Large intestine (tissue), 3 donors: ENCODE results near the gene TCEAL9. TPM values are rescaled to one million over a fixed set of nuclear protein-coding genes. Genes with fewer than 3 reads are reported as not detected.
"Not testable (repeated sequence)": the region's sequence is repeated elsewhere in the genome, so short reads cannot be mapped to it uniquely, and the experiment has no call there.

ENCODE experiments used
- DNase-seq, 2 donors: peaks; one replicate each; pipeline versions ENCODE4 v3.0.0 to v3.0.0-alpha.2; 2013
- H3K27ac ChIP-seq: one replicate; pipeline ENCODE4 v1.5.1; 2013; ENCODE audit warnings: low read length
- H3K27me3 ChIP-seq: 2 replicates; pipeline ENCODE4 v1.6.1; 2013; ENCODE audit warnings: low read length; ENCODE audit not compliant: control insufficient read depth, insufficient read depth
- H3K36me3 ChIP-seq: 2 replicates; pipeline ENCODE4 v1.6.1; 2013; ENCODE audit warnings: low read length; ENCODE audit not compliant: control insufficient read depth, insufficient read depth
- H3K4me1 ChIP-seq: one replicate; pipeline ENCODE4 v1.6.1; 2013; ENCODE audit warnings: low read length; ENCODE audit not compliant: control insufficient read depth, insufficient read depth
- H3K4me3 ChIP-seq: one replicate; pipeline ENCODE4 v1.5.1; 2013; ENCODE audit warnings: low read length
- H3K9me3 ChIP-seq: one replicate; pipeline ENCODE4 v1.6.1; 2013; ENCODE audit warnings: mild to moderate bottlenecking, low read depth, low read length, moderate library complexity; ENCODE audit not compliant: control insufficient read depth
- WGBS: methylation state at CpG from one replicate; pipeline ENCODE4 v1.1.5; 2013; ENCODE audit warnings: low lambda C conversion rate; ENCODE audit not compliant: insufficient coverage; 5-methylcytosine and 5-hydroxymethylcytosine counted together
- polyA plus RNA-seq: library from polyadenylated mRNA; unstranded; fragments of 120-200 nt; gene quantifications from one replicate; pipeline ENCODE4 v1.2.1, GENCODE V29; 2013

The TCEAL9 gene
- polyA plus RNA-seq, 1 donor = 135 TPM

DNA sequence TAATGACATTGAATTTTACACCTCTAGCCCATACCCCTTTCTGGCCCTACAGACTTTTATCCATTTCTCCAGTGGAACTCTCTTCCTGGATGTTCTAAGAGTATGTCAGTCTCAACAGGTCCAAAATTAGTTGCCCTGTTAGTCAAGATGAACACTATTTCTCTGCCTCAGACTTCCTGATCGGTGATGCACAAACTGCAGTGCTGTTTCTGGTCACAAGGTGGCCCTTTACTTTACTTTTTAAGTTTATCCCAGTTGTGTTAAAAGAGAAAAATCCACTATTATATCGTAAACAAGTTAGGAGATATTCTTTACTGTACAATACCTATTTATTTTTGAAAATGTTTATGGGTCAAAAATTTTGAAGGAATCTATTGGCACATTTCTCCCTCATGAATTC is 13.2 kb upstream of the TCEAL9 start:
- no peaks in the 10 kb centered on the region for H3K4me1 ChIP-seq
- H3K9me3 ChIP-seq = no peaks in the 10 kb centered on the region
- H3K27ac ChIP-seq = no peak overlapping the region
- H3K36me3 ChIP-seq = no peaks in the 10 kb centered on the region
- WGBS = 0% methylated on average over 1 of the region's 2 CpGs
- DNase-seq = peak in 1 of 2 donors; percentile 32
- no peak overlapping the region for H3K4me3 ChIP-seq
- no peaks in the 10 kb centered on the region for H3K27me3 ChIP-seq

- Histone ChIP-seq H3K4me1 (no peaks in the 10 kb centered on the region), H3K27me3 (no peaks in the 10 kb centered on the region), H3K36me3 (no peaks in the 10 kb centered on the region), H3K27ac (no peak overlapping the region), H3K9me3 (no peaks in the 10 kb centered on the region), H3K4me3 (no peak overlapping the region)
- DNase-seq = no peak
- WGBS = no CpG with 5 or more reads among the region's 2 CpGs
These were observed 11.7 kb upstream of the TCEAL9 start for GRCh38 chrX:103344606-103345005.

DNA sequence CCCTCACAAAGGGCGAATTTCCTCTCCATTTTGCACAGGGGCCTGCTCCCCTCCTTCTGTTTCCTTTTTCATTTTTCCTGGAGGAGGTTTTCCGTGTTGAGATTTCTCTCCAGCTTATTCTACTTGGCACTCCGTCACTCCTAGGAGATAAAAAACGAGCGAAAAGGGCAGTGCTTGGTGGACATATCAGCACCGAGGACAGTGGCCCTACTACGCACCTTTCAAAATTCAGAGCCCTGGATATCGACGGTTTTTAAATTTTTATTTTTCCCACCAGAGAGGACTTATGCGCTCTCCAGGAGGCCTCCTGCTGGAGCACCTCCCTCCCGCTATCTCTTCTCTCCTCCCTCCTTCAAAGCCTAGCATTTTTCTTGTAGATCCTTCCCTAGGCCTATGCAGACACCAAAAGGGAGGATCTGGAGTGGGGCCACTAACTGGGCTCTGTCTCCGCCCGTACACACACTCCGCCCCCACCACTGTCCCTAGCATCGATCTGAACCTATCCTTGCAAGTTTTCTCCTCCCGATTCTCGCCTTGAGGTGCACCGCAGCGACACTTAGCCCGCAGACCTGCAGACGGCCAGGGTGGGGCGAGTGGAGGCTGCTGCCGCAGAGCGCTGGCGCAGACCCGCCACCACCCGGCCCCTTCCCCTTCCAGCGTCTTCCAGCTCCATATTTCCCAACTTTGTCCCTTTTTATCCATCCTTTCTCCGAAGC is 8.5 kb upstream of the TCEAL9 start:
- no peaks in the 10 kb centered on the region for H3K4me1 ChIP-seq

GRCh38 chrX:103356858-103357257 is 552 bp downstream of the TCEAL9 start:
- no CpG with 5 or more reads among the region's 13 CpGs for WGBS
- Histone ChIP-seq H3K4me3 (peak overlapping the region; percentile 90), H3K4me1 (no peaks in the 10 kb centered on the region), H3K27me3 (no peaks in the 10 kb centered on the region), H3K36me3 (no peaks in the 10 kb centered on the region), H3K9me3 (no peaks in the 10 kb centered on the region), H3K27ac (peak overlapping the region; percentile 94)
- DNase-seq = peak in 1 of 2 donors; percentile 48

More for the DNA sequence above, 8.5 kb upstream of the TCEAL9 start:
- no peaks in the 10 kb centered on the region for H3K9me3 ChIP-seq
- no peaks in the 10 kb centered on the region for H3K27me3 ChIP-seq
- no peak for DNase-seq
- no peaks in the 10 kb centered on the region for H3K36me3 ChIP-seq
- WGBS = 83% methylated on average over 1 of the region's 29 CpGs
- H3K27ac ChIP-seq = no peak overlapping the region
- no peak overlapping the region for H3K4me3 ChIP-seq

- Histone ChIP-seq H3K9me3 (no peaks in the 10 kb centered on the region), H3K27me3 (no peaks in the 10 kb centered on the region), H3K27ac (no peak overlapping the region), H3K4me1 (no peaks in the 10 kb centered on the region), H3K36me3 (no peaks in the 10 kb centered on the region), H3K4me3 (peak overlapping the region; percentile 90)
- WGBS = no CpG with 5 or more reads among the region's 2 CpGs
- DNase-seq = no peak
These were observed 1.6 kb downstream of the TCEAL9 start for GRCh38 chrX:103357871-103358270.

DNA sequence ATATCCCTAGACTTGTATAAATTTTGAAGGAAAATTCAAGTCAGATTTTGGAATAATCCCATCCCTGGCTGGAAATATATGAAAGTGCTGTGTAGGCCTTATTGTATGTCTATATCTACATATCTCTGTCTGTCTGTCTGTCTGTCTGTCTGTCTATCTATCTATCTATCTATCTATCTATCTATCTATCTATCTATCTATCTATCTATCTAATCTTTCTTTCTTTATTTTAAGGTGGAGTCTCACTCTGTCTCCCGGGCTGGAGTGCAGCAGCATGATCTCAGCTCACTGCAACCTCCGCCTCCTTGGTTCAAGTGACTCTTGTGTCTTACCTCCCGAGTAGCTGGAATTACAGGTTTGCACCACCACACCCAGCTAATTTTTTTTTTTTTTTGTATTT is 3.3 kb downstream of the TCEAL9 start:
- no CpG with 5 or more reads among the region's 3 CpGs for WGBS
- DNase-seq, H3K27me3 ChIP-seq, H3K36me3 ChIP-seq, H3K4me3 ChIP-seq, H3K9me3 ChIP-seq, H3K4me1 ChIP-seq, H3K27ac ChIP-seq: not testable (repeated sequence)

DNA sequence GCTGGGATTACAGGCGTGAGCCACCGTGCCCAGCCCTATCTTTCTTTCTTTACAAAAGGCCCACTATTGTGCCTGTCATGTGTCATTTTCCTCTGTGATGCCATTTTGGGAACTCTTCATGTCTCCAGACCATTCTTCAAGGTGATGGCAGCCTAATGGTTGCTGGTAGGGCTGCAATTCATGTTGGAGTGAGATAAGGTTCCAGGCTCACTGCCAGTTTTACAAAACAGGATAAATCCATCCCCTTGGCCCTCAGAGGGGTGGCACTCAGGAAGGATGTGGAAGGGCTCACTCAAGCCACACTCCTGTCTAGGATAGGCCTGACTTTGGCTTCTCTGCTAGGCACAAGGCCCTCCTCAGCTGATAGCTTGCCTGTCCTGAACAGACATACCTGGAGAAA is 3.8 kb downstream of the TCEAL9 start:
- H3K4me3 ChIP-seq = no peak overlapping the region
- no peaks in the 10 kb centered on the region for H3K27me3 ChIP-seq
- no peaks in the 10 kb centered on the region for H3K9me3 ChIP-seq
- H3K36me3 ChIP-seq = no peaks in the 10 kb centered on the region
- no peak overlapping the region for H3K27ac ChIP-seq
- no peak for DNase-seq
- WGBS = no CpG with 5 or more reads among the region's 2 CpGs
- no peaks in the 10 kb centered on the region for H3K4me1 ChIP-seq

GRCh38 chrX:103360916-103361315 is 4.6 kb downstream of the TCEAL9 start:
- DNase-seq = no peak
- H3K27me3 ChIP-seq = no peaks in the 10 kb centered on the region
- no peaks in the 10 kb centered on the region for H3K36me3 ChIP-seq
- no peak overlapping the region for H3K4me3 ChIP-seq
- no peaks in the 10 kb centered on the region for H3K9me3 ChIP-seq
- H3K27ac ChIP-seq = no peak overlapping the region
- H3K4me1 ChIP-seq = no peaks in the 10 kb centered on the region
- WGBS = no CpG with 5 or more reads among the region's 2 CpGs

DNA sequence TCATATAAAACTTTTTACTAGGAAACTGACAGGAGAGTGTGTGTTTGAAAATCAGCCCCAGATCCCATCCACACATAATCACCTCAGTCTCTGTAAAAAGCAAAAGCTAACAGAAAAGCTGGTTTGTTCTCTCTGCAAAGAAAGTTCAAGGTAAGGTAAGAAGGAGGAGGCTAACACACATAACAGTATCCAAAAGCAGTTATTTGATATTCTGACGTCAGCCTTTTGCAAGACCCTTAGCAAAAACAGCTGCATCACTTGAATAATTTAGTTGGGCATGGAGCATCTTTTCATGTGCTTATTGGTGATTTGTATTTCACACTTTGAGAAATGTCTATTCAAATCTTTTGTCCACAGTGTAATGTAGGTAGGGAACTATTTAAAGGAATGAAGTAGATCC is 5.5 kb downstream of the TCEAL9 start:
- no peaks in the 10 kb centered on the region for H3K9me3 ChIP-seq
- no CpG with 5 or more reads among the region's 1 CpG for whole genome bisulfite sequencing
- no peaks in the 10 kb centered on the region for H3K27me3 ChIP-seq
- no peaks in the 10 kb centered on the region for H3K4me1 ChIP-seq
- no peak for DNase-seq
- no peaks in the 10 kb centered on the region for H3K36me3 ChIP-seq
- H3K4me3 ChIP-seq = no peak overlapping the region
- no peak overlapping the region for H3K27ac ChIP-seq

DNA sequence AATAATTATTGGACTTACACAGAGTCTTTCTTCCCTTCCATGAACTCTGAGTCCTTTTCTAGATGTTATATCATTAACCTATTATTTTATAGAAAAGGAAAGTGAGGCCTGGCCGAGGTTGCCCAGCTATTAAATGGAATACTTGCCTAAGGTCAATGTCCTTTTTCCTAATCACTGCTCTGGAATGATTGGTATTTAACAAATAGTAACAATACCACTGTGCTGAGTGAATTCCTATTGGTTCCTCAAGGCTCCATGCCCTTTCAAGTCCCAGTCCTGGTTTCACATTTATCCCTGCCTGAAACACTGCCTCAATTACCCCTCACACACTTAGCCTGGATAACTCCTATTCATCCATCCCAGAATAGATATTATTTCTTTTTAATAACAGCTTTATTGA is 6.2 kb downstream of the TCEAL9 start:
- Histone ChIP-seq H3K4me1 (no peaks in the 10 kb centered on the region), H3K27ac (no peak overlapping the region), H3K4me3 (no peak overlapping the region), H3K27me3 (no peaks in the 10 kb centered on the region), H3K36me3 (no peaks in the 10 kb centered on the region), H3K9me3 (no peaks in the 10 kb centered on the region)
- peak in 1 of 2 donors; percentile 12 for DNase-seq
- WGBS = no CpG with 5 or more reads among the region's 1 CpG

- no peak for DNase-seq
- Histone ChIP-seq H3K36me3 (no peaks in the 10 kb centered on the region), H3K4me3 (no peak overlapping the region), H3K27ac (no peak overlapping the region), H3K9me3 (no peaks in the 10 kb centered on the region), H3K4me1 (no peaks in the 10 kb centered on the region), H3K27me3 (no peaks in the 10 kb centered on the region)
- WGBS = no CpG with 5 or more reads among the region's 2 CpGs
These were observed 6.7 kb downstream of the TCEAL9 start for GRCh38 chrX:103363046-103363445.
